Measurements from ENCODE around the gene MUC12. TPM values are rescaled to one million over a fixed set of nuclear protein-coding genes. Genes with fewer than 3 reads are reported as not detected.

The MUC12 gene
- total and polyA plus RNA-seq, 2 of the 13 experiments (the other 11 are each of a cell fraction or from before 2014, with no cell fraction given), result not detected

DNA sequence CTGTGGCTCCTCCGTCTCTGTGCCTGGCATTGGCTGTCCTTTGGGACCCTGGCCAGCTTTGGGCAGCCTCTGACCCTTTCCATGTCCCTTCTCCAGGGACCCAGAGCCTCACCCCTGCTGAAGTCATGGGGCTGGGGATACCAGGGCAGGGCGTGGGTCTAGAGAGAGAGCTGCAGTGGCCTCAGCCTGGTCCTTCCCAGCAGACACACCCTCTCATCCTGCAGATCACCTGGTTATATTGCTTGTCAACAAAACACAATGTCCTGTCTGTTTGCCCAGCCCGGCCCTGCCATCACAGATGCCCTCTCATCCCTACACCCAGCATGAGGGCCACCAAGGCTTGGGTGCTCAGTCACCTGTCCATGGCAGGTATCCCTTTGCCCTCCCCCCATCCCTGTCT is 52.3 kb downstream of the MUC12 start (continued):
- no peak for TF ChIP-seq ATF7 (IDR thresholded peaks at IDR 0.05)
- TF ChIP-seq ATF7 (CRISPR knock-in tag; IDR thresholded peaks at IDR 0.05), result no peak
- no peak for TF ChIP-seq EZH2 (conservative IDR thresholded peaks at IDR 0.05; ENCODE audit: low read depth, low read length)
- no peak for TF ChIP-seq IRF2 (CRISPR knock-in tag; IDR thresholded peaks at IDR 0.05)
- TF ChIP-seq ZNF24 (IDR thresholded peaks at IDR 0.05), result no peak
- TF ChIP-seq, protein P1, sequence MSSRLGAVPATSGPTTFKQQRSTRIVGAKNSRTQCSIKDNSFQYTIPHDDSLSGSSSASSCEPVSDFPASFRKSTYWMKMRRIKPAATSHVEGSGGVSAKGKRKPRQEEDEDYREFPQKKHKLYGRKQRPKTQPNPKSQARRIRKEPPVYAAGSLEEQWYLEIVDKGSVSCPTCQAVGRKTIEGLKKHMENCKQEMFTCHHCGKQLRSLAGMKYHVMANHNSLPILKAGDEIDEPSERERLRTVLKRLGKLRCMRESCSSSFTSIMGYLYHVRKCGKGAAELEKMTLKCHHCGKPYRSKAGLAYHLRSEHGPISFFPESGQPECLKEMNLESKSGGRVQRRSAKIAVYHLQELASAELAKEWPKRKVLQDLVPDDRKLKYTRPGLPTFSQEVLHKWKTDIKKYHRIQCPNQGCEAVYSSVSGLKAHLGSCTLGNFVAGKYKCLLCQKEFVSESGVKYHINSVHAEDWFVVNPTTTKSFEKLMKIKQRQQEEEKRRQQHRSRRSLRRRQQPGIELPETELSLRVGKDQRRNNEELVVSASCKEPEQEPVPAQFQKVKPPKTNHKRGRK (CRISPR knock-in tag; IDR thresholded peaks at IDR 0.05), result no peak

DNA sequence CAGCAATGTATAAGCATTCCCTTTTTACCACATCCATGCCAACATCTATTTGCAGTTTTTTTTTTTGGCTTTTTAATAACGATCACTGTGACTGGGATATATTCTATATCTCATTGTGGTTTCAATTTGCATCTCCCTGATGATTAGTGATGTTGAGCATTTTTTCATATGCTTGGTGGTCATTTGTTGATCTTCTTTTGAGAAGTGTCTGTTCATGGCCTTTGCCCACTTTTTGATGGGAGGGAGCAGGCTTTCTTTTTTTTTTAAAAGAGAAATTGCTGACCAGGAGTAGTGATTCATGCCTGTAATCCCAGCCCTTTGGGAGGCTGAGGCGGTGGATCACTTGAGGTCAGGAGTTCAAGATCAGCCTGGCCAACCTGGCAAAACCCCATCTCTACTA is 54.5 kb downstream of the MUC12 start:
- no TSS peak for BruUV-seq (replicated peaks)
- ATAC-seq, result no peak

More for the DNA sequence above, 54.5 kb downstream of the MUC12 start:
- Histone ChIP-seq H3K36me3 (replicated peaks in 1 of 2; ENCODE audit: control insufficient read depth in 1 of 2, insufficient read depth in 2 of 2, low read length in 2 of 2) (no peaks in the 10 kb centered on the region), H3K4me2 (ENCODE audit: low read depth, low read length) (no peak overlapping the region), H3K4me1 (ENCODE audit: insufficient read depth, low read length) (no peaks in the 10 kb centered on the region), H3K9ac (ENCODE audit: insufficient read depth, low read depth, low read length) (no peak overlapping the region), H2AFZ (ENCODE audit: low read length) (no peak overlapping the region), H3K4me3 (replicated peaks in 1 of 3; ENCODE audit: insufficient read depth in 1 of 3, low read depth in 2 of 3, low read length in 3 of 3) (no peak overlapping the region), H4K20me1 (ENCODE audit: insufficient read depth, low read length) (no peaks in the 10 kb centered on the region), H3K27ac (ENCODE audit: extremely low read length, insufficient read depth, low read length) (no peak overlapping the region), H3K79me2 (ENCODE audit: insufficient read depth, low read length) (no peaks in the 10 kb centered on the region), H3K27me3 (ENCODE audit: control insufficient read depth in 1 of 2, insufficient read depth in 2 of 2, low read length in 2 of 2) (peaks cover 0 to 29% of the 10 kb centered on the region in 2 experiments; a peak in 4 of 5 replicates), H3K9me3 (ENCODE audit: low read length) (no peaks in the 10 kb centered on the region)
- FAIRE-seq, result no peak
- in situ Hi-C loops (cut with HindIII; ENCODE audit: extremely low pct_ligation_motif_present, low pct_unique_long_range_greater_than_20kb) (no loop called here), intact Hi-C loops (cut with micrococcal nuclease; ENCODE audit: unreplicated experiment) (no loop called here)
- POLR2A ChIA-PET, result no interaction called here
- TF ChIP-seq ZMYM2 (CRISPR knock-in tag; IDR thresholded peaks at IDR 0.05) (no peak), FOXO1 (CRISPR knock-in tag; IDR thresholded peaks at IDR 0.05) (no peak), ZNF746 (CRISPR knock-in tag; IDR thresholded peaks at IDR 0.05) (no peak), SYNCRIP (IDR thresholded peaks at IDR 0.05; ENCODE audit: insufficient read depth, low read depth, low read length) (no peak), ZNF264 (CRISPR knock-in tag; IDR thresholded peaks at IDR 0.05) (no peak), NRL (CRISPR knock-in tag; IDR thresholded peaks at IDR 0.05; ENCODE audit: borderline replicate concordance) (no peak), ZNF205 (CRISPR knock-in tag; IDR thresholded peaks at IDR 0.05) (no peak), SPEN (CRISPR knock-in tag; IDR thresholded peaks at IDR 0.05; ENCODE audit: low read depth) (no peak), ZNF703 (CRISPR knock-in tag; IDR thresholded peaks at IDR 0.05; ENCODE audit: borderline replicate concordance) (no peak)
- WGBS (ENCODE audit: low lambda C conversion rate), result 9% methylated on average over 2 of the region's 2 CpGs
- CTCF ChIA-PET (ENCODE audit: low intra/inter-chr PET ratio, low total read pairs), result no interaction called here
- DNase-seq (ENCODE audit: low spot score), result no peak

All from HepG2 (cell line).